T-helper 17 cell (primary cell): ENCODE data around the gene SLIT3. TPM values are rescaled to one million over a fixed set of nuclear protein-coding genes. Genes with fewer than 3 reads are reported as not detected.

ENCODE experiments used
- ATAC-seq: fragments of 150-1000 bp; cut with Tn5 transposase; 2 replicates; pipeline ENCODE4 v1.10.0; 2021; ENCODE audit warnings: mild to moderate bottlenecking, moderate library complexity
- DNase-seq, 3 donors: peaks; one replicate each; pipeline versions ENCODE4 v3.0.0 to v3.0.0-alpha.2; 2020 to 2021
- H3K9me3 ChIP-seq: one replicate; pipeline ENCODE4 v1.7.0; 2013; ENCODE audit warnings: low read length, mild to moderate bottlenecking; ENCODE audit not compliant: control insufficient read depth, poor library complexity, severe bottlenecking
- H3K27ac Mint-ChIP-seq: one replicate; pipeline ENCODE4 v1.8.0; 2022; ENCODE audit warnings: mild to moderate bottlenecking, moderate library complexity, mixed read lengths
- H3K27me3 Mint-ChIP-seq: one replicate; pipeline ENCODE4 v1.8.0; 2022; ENCODE audit warnings: mixed read lengths
- H3K36me3 Mint-ChIP-seq: one replicate; pipeline ENCODE4 v1.8.0; 2022; ENCODE audit warnings: low read depth, mixed read lengths
- H3K4me1 Mint-ChIP-seq: one replicate; pipeline ENCODE4 v1.8.0; 2022; ENCODE audit warnings: mild to moderate bottlenecking, mixed read lengths
- H3K4me3 Mint-ChIP-seq: one replicate; pipeline ENCODE4 v1.8.0; 2022; ENCODE audit warnings: mild to moderate bottlenecking, moderate library complexity, mixed read lengths
- total RNA-seq, 4 donors: library from RNA in 2 of 4; stranded (reverse) in 2 of 4; gene quantifications; one replicate each; pipeline ENCODE4 v1.2.3 and lab custom pipeline; 2022 to 2026

The SLIT3 gene
- total RNA-seq, 2 donors from 2014 or later, result not detected

- Mint-ChIP-seq H3K27ac (no peak overlapping the region), H3K36me3 (peaks cover 6% of the 10 kb centered on the region), H3K27me3 (peaks cover 38% of the 10 kb centered on the region), H3K4me1 (no peaks in the 10 kb centered on the region), H3K4me3 (no peak overlapping the region)
- ATAC-seq (no peak), DNase-seq (no peak)
- no peaks in the 10 kb centered on the region for H3K9me3 ChIP-seq
Observed at GRCh38 chr5:168705321-168705720, 595.6 kb downstream of the SLIT3 start.

- DNase-seq (no peak), ATAC-seq (no peak)
- Mint-ChIP-seq H3K27ac (no peak overlapping the region), H3K4me3 (no peak overlapping the region), H3K27me3 (peaks cover 48% of the 10 kb centered on the region), H3K36me3 (peaks cover 6% of the 10 kb centered on the region), H3K4me1 (no peaks in the 10 kb centered on the region)
- no peaks in the 10 kb centered on the region for H3K9me3 ChIP-seq
Observed at GRCh38 chr5:168702511-168702910, 598.4 kb downstream of the SLIT3 start.

- DNase-seq, result no peak
- H3K36me3 Mint-ChIP-seq, result peaks cover 6% of the 10 kb centered on the region
- no peaks in the 10 kb centered on the region for H3K4me1 Mint-ChIP-seq
- H3K27me3 Mint-ChIP-seq, result peaks cover 49% of the 10 kb centered on the region
- no peaks in the 10 kb centered on the region for H3K9me3 ChIP-seq
- H3K4me3 Mint-ChIP-seq, result no peak overlapping the region
- no peak overlapping the region for H3K27ac Mint-ChIP-seq
- ATAC-seq, result no peak
Observed at GRCh38 chr5:168701641-168702040, 599.3 kb downstream of the SLIT3 start.

GRCh38 chr5:168699002-168699401 is 601.9 kb downstream of the SLIT3 start:
- Mint-ChIP-seq H3K4me3 (no peak overlapping the region), H3K27me3 (peaks cover 54% of the 10 kb centered on the region), H3K27ac (no peak overlapping the region), H3K4me1 (no peaks in the 10 kb centered on the region), H3K36me3 (peaks cover 6% of the 10 kb centered on the region)
- no peak for DNase-seq
- no peak for ATAC-seq
- no peaks in the 10 kb centered on the region for H3K9me3 ChIP-seq

- H3K27ac Mint-ChIP-seq, result no peak overlapping the region
- H3K27me3 Mint-ChIP-seq, result peaks cover 56% of the 10 kb centered on the region
- peaks cover 4% of the 10 kb centered on the region for H3K4me1 Mint-ChIP-seq
- no peak for DNase-seq
- H3K4me3 Mint-ChIP-seq, result no peak overlapping the region
- no peaks in the 10 kb centered on the region for H3K9me3 ChIP-seq
- peaks cover 4% of the 10 kb centered on the region for H3K36me3 Mint-ChIP-seq
- no peak for ATAC-seq
Observed at GRCh38 chr5:168697034-168697720, 603.8 kb downstream of the SLIT3 start.

- no peak for DNase-seq
- H3K4me3 Mint-ChIP-seq, result no peak overlapping the region
- H3K9me3 ChIP-seq, result no peaks in the 10 kb centered on the region
- peaks cover 56% of the 10 kb centered on the region for H3K27me3 Mint-ChIP-seq
- no peak overlapping the region for H3K27ac Mint-ChIP-seq
- peaks cover 3% of the 10 kb centered on the region for H3K36me3 Mint-ChIP-seq
- H3K4me1 Mint-ChIP-seq, result peaks cover 4% of the 10 kb centered on the region
- ATAC-seq, result no peak
Observed at GRCh38 chr5:168696611-168697010, 604.3 kb downstream of the SLIT3 start.

GRCh38 chr5:168695301-168695835 is 605.6 kb downstream of the SLIT3 start:
- no peak for ATAC-seq
- Mint-ChIP-seq H3K27ac (no peak overlapping the region), H3K27me3 (peaks cover 58% of the 10 kb centered on the region), H3K4me3 (no peak overlapping the region), H3K36me3 (peaks cover 3% of the 10 kb centered on the region), H3K4me1 (peaks cover 4% of the 10 kb centered on the region)
- H3K9me3 ChIP-seq, result no peaks in the 10 kb centered on the region
- DNase-seq, result no peak

GRCh38 chr5:168694289-168694688 is 606.6 kb downstream of the SLIT3 start:
- peaks cover 4% of the 10 kb centered on the region for H3K4me1 Mint-ChIP-seq
- H3K9me3 ChIP-seq, result no peaks in the 10 kb centered on the region
- ATAC-seq, result no peak
- DNase-seq, result no peak
- H3K4me3 Mint-ChIP-seq, result no peak overlapping the region
- peaks cover 3% of the 10 kb centered on the region for H3K36me3 Mint-ChIP-seq
- peaks cover 59% of the 10 kb centered on the region for H3K27me3 Mint-ChIP-seq
- no peak overlapping the region for H3K27ac Mint-ChIP-seq

- Mint-ChIP-seq H3K27ac (no peak overlapping the region), H3K4me1 (peaks cover 4% of the 10 kb centered on the region), H3K4me3 (no peak overlapping the region), H3K27me3 (peaks cover 60% of the 10 kb centered on the region), H3K36me3 (peaks cover 3% of the 10 kb centered on the region)
- no peak for DNase-seq
- ATAC-seq, result no peak
- H3K9me3 ChIP-seq, result no peaks in the 10 kb centered on the region
Observed at GRCh38 chr5:168693883-168694282, 607.1 kb downstream of the SLIT3 start.

GRCh38 chr5:168693297-168693696 is 607.6 kb downstream of the SLIT3 start:
- Mint-ChIP-seq H3K36me3 (peaks cover 3% of the 10 kb centered on the region), H3K4me1 (peaks cover 4% of the 10 kb centered on the region), H3K4me3 (no peak overlapping the region), H3K27me3 (peaks cover 54% of the 10 kb centered on the region), H3K27ac (no peak overlapping the region)
- DNase-seq, result no peak
- no peak for ATAC-seq
- H3K9me3 ChIP-seq, result no peaks in the 10 kb centered on the region

- Mint-ChIP-seq H3K27me3 (peaks cover 41% of the 10 kb centered on the region), H3K4me3 (no peak overlapping the region), H3K36me3 (peaks cover 3% of the 10 kb centered on the region), H3K27ac (no peak overlapping the region), H3K4me1 (peaks cover 4% of the 10 kb centered on the region)
- ATAC-seq, result no peak
- DNase-seq, result no peak
- no peaks in the 10 kb centered on the region for H3K9me3 ChIP-seq
Observed at GRCh38 chr5:168691891-168692290, 609.0 kb downstream of the SLIT3 start.

GRCh38 chr5:168689260-168689659 is 611.7 kb downstream of the SLIT3 start:
- no peak overlapping the region for H3K27ac Mint-ChIP-seq
- peaks cover 32% of the 10 kb centered on the region for H3K27me3 Mint-ChIP-seq
- H3K4me1 Mint-ChIP-seq, result peaks cover 4% of the 10 kb centered on the region
- H3K4me3 Mint-ChIP-seq, result no peak overlapping the region
- DNase-seq, result no peak
- no peak for ATAC-seq
- peaks cover 3% of the 10 kb centered on the region for H3K36me3 Mint-ChIP-seq
- H3K9me3 ChIP-seq, result no peaks in the 10 kb centered on the region

- Mint-ChIP-seq H3K27ac (no peak overlapping the region), H3K4me3 (no peak overlapping the region)
- ATAC-seq, result no peak
Observed at GRCh38 chr5:168686837-168687236, 614.1 kb downstream of the SLIT3 start.

GRCh38 chr5:168685566-168685965 is 615.4 kb downstream of the SLIT3 start:
- H3K27me3 Mint-ChIP-seq, result peaks cover 9% of the 10 kb centered on the region
- no peak overlapping the region for H3K27ac Mint-ChIP-seq
- ATAC-seq, result no peak
- no peak for DNase-seq
- no peak overlapping the region for H3K4me3 Mint-ChIP-seq
- H3K36me3 Mint-ChIP-seq, result no peaks in the 10 kb centered on the region
- H3K4me1 Mint-ChIP-seq, result peaks cover 10% of the 10 kb centered on the region
- no peaks in the 10 kb centered on the region for H3K9me3 ChIP-seq

More at GRCh38 chr5:168686837-168687236, 614.1 kb downstream of the SLIT3 start:
- Mint-ChIP-seq H3K36me3 (no peaks in the 10 kb centered on the region), H3K4me1 (peaks cover 10% of the 10 kb centered on the region), H3K27me3 (peaks cover 20% of the 10 kb centered on the region)
- no peak for DNase-seq
- H3K9me3 ChIP-seq, result no peaks in the 10 kb centered on the region
